Activated effector memory CD4-positive, alpha-beta T cell treated with anti-CD3 and anti-CD28 coated beads, Interleukin-2, amount 50 U/mL, for 16 hours (primary cell): ENCODE measurements around the gene B3GALT4.
"Not testable (repeated sequence)": the region's sequence is repeated elsewhere in the genome, so short reads cannot be mapped to it uniquely, and the experiment has no call there.

Experiments
- DNase-seq: peaks from one replicate; pipeline ENCODE4 v3.0.0-alpha.2; 2020

Gene B3GALT4

DNA sequence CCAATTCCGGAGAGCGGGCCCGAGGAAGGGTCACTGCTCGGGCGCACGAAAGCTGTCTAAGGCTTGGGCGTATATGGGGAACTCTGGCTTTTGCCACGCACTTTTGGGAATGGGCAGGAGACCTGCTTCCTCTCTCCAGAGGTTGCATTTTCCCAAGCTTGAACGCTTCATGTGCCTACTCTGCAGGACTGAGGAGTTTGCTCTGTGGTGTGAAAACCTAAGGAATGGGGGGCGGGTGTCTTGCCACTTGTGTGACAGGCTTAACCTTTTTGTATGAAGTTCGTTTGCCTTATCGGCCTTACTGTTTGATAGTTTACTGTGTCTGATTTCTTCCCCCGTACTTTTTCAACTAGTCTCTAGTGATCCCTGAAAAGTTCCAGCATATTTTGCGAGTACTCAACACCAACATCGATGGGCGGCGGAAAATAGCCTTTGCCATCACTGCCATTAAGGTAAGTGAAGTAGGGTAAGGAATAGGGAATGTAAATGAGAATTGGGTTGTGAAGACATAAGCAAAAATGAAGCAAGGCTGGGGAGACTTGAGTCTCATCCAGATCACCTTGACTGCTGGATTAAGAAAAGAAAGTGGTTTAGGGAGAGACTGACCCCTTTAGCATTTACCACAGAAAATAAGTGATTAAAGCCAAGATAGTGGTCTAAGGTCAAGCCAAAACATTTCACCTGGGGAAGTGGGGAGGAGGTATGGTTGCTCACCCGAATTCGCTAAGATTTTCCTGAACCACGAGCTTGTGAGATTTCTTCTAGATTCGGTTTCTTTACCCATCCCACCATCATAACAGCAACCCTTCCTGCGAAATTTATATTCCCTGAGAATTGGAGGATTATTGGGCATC lies 4.4 kb upstream of the B3GALT4 start:
- no peak for DNase-seq

DNA sequence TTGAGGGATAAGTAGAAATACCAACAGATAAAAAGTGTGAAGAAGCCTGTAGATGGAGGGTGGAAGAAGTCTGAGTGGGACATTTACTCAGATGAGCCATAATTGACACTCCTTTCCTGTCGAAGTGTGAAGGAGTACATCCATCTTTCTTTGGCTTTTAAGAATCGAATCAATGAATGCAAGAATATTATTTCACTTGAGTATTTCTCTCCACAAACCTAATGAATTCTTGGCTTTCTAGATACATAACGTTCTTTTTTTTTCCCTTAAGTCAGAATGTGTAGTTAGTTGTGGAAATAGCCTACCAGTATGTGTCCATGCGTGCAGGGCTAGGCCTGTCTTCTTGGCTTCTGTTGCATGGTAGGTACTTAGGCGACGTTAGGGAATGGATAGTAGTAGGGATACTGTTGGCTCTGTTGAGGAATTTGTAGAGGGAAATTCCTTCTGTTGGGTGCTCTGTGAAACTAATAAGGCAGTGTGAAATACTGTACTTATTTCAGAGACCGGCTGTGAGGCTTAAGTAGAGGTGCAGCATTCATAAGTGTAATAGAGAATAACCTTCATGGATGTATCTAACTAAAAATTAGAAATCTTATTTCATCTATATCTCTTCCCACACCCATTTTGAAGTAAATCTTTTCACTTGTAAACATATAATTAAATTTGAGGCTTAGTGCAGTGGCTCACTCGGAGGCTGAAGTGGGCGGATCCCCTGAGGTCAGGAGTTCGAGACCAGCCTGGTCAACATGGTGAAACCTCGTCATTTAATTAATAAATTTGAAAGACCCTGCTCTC lies 3.6 kb upstream of the B3GALT4 start:
- DNase-seq, result no peak

DNA sequence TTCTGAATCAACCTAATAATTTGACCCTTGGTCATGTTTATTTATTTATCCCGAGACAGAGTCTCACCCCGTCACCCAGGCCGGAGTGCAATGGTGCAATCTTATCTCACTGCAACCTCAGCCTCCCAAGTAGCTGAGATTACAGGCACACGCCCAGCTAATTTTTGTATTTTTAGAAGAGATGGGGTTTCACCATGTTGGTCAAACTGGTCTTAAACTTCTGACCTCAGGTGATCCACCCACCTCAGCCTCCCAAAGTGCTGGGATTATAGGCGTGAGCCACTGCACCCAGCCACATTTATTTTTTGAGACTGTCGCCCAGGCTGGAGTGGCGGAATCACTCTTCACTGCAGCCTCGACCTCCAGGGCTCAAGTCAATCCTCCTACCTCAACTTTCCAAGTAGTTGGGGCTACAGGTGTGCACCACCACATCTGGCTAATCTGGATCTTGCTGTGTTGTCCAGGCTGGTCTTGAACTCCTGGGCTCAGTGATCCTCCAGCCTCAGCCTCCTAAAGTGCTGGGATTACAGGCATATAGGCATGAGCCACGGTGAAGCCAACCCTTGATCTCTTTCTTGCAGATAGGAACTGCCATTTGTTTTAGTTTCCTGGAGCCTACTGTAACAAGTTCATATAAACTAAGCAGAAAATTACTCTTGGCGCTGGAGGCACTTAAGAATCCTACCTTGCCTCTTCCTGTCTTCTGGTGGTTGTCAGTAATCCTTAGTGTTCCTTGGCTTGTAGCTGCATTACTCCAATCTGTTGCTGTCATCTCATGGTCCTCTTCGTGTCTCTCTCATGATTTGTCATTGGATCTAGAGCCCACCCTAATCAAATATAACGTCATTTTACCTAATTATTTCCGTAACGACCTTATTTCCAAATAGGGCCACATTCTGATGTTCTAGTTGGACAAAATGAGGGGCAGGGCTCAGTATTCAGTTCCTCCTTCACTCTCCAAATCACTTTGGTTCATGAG lies 2.7 kb upstream of the B3GALT4 start:
- DNase-seq, result no peak

DNA sequence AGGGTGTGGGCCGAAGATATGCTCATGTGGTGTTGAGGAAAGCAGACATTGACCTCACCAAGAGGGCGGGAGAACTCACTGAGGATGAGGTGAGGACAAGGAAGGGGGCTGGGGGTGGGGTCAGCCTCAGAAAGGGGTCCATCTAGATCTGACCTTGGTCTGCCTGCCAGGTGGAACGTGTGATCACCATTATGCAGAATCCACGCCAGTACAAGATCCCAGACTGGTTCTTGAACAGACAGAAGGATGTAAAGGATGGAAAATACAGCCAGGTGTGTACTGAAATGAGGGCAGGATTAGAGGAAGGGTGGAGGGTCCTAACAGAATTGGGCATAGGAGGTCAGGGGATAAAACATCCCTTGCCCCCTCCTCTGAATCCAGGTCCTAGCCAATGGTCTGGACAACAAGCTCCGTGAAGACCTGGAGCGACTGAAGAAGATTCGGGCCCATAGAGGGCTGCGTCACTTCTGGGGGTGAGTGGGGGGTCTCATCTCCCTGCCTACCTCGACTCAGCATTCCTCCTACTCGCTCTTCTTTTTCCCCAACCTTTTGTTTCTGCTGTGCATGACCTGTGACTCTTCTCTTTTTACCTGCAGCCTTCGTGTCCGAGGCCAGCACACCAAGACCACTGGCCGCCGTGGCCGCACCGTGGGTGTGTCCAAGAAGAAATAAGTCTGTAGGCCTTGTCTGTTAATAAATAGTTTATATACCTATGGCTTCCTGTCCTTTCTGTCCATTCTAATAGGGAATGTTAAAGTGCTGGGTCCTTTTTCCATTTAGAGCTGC lies 935 bp upstream of the B3GALT4 start:
- not testable (repeated sequence) for DNase-seq

DNA sequence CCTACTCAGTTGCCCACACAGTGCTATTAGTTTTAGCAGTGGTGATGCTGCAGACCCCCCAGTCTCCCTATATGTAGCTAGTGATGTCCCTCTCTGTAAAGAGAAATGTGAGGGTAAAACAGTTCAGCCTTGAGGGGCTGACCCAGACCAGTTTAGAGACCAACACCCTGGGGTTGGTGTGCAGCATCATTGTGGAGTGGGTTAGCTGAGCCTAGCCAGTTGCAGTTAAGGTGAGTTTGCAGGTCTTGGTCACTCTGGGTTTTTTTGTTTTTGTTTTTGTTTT lies 401 bp upstream of the B3GALT4 start:
- DNase-seq, result no peak

DNA sequence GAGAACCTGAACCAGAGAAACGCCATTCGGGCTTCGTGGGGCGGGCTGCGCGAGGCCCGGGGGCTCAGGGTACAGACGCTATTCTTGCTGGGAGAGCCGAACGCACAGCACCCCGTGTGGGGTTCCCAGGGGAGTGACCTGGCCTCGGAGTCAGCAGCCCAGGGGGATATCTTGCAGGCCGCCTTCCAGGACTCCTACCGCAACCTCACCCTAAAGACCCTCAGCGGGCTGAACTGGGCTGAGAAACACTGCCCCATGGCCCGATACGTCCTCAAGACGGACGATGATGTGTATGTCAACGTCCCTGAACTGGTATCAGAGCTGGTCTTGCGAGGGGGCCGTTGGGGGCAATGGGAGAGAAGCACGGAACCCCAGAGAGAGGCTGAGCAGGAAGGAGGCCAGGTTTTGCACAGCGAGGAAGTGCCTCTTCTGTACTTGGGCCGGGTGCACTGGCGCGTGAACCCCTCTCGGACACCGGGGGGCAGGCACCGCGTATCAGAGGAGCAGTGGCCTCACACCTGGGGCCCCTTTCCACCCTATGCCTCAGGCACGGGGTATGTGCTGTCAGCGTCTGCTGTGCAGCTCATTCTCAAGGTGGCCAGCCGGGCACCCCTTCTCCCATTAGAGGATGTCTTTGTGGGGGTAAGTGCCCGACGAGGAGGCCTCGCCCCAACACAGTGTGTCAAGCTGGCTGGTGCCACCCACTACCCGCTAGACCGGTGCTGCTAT lies 904 bp downstream of the B3GALT4 start:
- peak; percentile 76 for DNase-seq

DNA sequence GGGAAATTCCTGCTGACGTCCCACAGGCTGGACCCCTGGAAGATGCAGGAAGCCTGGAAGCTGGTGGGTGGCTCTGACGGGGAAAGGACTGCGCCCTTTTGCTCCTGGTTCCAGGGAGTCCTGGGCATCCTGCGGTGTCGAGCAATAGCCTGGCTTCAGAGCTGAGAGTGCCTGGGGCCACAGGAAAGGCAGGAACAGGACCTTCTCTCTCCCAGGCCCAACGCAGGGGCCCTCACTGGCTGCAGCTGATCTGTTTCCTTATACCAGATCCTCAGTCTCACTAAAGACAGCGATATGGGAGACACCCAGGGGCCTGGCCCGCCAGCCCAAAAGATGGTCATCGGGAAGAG lies 1.4 kb downstream of the B3GALT4 start:
- DNase-seq, result no peak

DNA sequence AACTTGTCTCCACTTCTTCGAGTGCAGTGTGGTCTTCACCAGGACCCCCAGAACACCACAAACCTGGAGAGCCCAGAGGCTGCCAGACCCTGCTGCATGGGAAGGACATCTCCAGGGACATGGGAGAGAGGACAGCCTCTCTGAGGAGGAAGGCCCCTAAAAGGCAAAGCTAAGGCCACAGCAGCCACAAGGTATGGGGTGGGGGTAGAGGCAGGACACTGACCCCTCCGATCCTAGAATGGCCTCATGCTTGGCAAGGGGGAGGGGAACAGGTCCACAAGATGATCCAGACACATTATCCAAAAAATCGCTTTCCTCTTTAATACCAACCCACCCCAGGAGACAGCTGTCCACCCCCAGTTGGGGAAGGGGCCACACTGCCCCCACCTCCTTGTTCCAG lies 1.9 kb downstream of the B3GALT4 start:
- no peak for DNase-seq

DNA sequence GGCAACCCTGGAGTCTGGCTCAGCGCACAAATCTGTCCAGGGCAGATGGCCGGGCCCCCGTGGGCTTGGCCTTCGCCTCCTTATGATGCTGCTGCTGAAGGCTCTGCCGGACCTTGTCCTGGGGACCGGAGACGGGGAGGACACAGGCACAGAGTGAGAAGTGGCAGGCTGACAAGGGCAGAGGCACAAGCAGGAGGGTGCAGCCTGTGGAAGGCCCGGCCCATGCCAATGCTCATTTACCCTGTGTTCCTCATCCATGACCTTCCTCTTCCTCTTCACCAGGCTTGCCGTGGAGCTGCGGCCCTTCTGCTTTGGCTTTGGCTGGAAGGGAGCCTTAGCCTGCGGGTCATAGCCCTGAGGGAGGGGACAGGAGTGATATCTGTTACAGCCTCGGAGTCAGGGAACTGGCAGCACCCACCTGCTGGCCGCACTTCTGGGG lies 2.4 kb downstream of the B3GALT4 start:
- no peak for DNase-seq

DNA sequence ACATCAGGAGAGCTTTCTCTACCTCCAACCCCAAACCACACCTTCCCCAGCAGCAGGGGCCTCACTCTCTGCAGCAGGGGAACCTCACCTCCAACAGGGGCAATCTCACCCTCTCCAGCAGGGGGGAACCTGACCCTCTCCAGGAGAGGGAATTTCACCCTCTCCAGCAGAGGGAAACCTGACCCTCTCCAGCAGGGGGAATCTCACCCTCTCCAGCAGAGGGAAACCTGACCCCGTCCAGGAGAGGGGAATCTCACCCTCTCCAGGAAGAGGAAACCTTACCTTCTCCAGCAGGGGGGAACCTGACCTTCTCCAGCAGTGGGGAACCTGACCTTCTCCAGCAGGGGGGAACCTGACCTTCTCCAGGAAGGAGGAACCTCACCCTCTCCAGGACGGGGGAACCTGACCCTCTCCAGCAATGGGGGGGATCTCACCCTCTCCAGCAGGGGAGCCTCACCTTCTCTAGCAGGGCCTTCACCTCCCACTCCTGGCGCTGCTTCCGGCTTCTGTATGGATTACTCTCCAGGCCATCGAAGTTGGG lies 3.1 kb downstream of the B3GALT4 start:
- DNase-seq, result no peak

DNA sequence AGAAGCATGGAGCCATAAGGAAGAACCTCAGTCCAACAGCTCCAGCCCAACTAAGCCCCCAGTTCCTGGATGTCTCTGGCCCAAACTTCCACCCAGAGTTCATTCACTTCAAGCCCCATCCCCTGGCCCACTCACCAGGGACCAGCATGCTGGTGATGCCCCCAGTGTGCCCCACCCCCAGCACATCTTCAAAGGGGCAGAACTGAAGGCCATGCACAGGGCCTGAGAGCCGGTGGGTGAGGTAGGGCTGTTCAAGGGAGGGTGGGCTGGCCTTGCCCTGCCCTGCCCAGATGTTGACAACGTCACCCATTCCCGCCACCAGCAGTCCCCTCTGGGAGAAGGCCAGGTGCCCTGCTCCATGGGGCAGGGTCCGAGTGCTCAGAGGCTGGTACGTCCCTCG lies 3.6 kb downstream of the B3GALT4 start:
- no peak for DNase-seq

DNA sequence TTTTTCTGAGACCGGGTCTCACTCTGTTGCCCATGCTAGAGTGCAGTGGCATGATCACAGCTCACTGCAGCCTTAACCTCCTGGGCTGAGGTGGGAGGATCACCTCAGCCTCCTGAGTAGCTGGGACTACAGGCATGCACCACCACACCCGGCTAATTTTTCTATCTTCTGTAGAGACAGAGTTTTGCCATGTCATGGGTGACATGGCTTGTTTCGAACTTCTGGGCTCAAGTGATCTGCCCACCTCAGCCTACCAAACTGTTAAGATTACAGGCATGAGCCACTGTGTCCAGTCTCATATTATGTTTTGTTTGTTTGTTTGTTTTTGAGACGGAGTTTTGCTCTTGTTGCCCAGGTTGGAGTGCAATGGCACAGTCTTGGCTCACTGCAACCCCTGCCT lies 8.3 kb downstream of the B3GALT4 start:
- not testable (repeated sequence) for DNase-seq

DNA sequence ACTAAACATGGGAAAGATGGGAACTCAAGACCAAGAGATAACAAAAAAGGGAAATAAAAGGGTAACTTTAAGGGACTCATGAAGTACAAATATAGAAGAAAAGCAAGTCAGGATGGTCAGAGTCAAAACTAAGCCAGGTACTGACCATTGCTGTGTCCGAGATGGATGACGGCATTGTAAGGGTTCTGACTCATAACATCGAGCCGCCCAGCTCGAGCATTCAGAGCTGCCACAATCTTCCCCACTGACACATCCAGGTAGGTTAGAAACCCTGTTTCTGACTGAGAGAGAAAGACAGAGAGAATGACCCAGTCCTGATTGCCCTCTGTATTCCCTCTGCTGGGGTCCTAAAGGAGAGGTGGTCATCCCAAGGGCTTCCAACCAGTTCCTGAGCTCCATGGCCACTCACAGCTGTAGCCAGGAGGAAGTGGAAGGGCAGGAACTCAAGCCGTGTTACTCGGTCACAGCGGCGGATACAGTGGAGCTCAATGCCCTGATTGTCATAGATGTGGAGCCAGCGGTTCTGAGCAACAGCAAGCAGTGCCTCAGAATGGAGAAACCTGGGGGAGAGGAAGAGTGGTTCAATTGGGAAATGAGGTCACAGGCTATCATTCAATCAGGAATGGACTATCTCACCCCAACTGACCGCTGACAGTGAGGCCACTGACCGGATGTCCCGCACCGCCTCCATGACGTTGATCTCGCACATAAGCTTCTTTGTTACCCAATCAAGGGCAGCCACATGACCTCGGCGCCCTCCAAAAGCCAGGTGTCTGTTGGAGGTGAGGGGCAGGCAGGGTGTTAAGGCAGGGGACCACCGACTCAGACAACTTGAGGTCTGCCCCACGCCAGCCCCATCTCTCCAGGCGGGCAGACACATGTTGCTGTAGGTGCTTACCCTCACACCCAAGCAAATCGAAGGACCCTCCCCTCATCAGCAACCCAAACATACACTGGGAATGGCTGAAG lies 10.3 kb downstream of the B3GALT4 start:
- no peak for DNase-seq

DNA sequence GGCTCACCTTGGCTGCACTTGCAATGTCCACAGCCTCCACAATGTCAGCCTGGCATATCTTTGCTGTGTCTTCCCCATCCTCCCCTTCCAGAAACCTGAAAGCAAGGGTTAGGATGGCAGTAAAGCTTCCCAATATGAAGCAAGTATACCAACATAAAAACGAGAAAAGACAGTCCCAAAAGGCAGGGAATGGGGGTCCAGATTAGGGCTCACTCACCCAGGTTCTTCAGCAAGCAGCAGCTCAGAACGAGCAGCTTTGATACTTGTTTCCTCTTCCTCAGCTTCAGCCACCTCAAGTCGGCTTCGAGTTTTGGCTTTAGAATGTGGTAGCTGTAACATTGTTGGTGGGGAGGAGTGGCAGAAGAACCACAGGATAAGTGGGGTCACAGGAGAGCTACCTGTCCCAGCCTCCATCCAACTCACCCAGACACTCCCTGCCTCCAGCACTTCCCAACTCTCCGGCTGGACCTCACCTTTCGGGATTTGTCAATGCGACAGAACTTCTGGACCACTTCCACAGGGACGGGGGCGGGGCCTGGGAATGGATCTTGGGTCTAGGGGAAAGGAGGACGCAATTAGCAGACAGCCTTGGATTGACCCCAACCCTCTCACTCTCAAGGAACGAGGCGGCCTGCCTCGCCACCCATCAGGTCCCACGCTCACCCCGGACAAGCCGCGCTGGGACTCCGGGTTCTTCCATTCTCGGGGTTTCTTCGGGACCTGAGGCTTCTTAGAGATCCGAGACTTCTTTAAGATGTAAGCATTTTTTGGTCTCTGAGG lies 11.4 kb downstream of the B3GALT4 start:
- DNase-seq, result no peak

DNA sequence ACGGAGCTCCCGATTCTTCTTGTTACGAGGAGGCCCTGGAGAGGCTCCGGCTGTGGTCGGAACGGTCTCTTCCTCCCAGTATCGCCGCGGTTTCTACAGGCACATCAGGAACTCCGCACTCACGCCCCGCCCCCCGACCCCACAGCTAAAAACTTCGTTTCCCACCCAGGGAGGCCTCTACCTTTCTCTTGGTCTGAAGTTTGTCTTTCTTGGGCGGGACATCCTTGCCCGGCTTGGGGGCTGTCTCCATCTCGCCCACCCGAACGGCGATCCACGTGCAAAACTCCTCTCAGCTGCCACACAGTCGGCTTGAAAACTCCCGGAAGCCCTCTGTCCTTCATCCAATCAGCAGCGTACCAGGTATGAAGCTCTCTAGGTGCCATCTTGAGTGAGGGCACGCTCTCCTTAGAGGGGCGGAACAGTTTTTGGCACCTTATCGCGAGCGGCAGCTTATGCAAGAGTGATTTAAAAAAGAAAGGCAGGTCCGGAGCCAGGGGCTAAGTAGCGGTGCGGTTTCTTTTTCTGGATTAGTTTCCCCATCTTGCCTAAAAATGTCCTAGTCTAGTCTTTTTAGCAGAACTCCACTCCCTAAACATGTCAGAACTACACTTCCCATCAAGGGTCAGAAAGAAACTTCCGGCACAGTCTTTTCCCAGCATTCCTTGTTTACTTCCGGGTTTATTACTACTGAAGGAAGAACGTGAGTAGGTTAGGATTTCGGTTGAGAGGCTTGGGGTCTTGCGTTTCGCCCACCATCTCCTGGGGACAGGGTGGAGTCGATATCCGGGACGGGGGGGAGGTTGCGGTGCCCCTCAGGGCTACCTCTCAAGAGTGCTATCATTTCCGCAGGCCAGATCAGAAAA lies 12.2 kb downstream of the B3GALT4 start, which contains the start of the genes PFDN6 and WDR46:
TSS of gene PFDN6 (plus strand) at position 681 of the 863 bp plus-strand sequence. CDS start 256 bp downstream, outside the sequence.
TSS of gene WDR46 (minus strand) at position 319 of the 863 bp plus-strand sequence. CDS start at position 250, 69 bp downstream.
- peak; percentile 93 for DNase-seq

DNA sequence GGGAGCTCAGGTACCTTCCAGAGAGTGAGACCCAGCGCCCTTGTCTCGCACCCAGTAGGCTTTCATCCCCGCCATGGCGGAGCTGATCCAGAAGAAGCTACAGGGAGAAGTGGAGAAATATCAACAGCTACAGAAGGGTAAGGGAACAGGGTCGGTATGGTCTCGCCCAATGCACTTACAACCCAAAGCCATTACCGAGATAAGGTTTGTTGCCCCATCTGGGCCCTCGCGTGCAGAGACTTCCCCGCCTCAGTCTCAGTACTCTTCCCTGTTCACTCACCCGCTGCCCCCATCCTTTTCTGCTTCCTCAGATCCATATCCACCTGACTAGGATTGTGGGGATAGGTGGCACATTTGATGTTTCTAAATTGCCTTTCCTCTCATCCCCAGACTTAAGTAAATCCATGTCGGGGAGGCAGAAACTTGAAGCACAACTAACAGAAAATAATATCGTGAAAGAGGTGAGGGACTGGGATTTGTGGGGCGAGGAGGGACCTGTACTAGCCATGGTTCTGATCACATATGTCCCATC lies 12.9 kb downstream of the B3GALT4 start:
- DNase-seq, result no peak

DNA sequence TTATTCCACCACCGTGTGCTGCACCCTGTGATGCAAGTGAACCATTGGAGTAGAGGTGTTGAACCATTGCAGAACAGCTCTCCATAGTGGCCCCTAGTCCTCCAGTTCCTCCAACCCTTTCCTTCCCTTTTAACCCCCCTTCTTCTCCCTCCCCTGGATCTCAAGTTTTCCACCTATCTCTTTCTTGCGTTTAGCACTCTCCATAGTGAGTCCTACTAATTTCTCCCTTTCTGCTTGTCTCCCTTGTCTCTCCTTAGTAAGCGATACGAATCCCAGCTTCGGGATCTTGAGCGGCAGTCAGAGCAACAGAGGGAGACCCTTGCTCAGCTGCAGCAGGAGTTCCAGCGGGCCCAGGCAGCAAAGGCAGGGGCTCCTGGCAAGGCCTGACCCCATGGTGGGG lies 13.5 kb downstream of the B3GALT4 start:
- DNase-seq, result no peak
